SKM-1 (cell line): ENCODE data around the gene HSPA4.
A peak's percentile ranks its signal among the peaks of the same experiment; 100 is the strongest.

ENCODE experiments used
- DNase-seq: peaks from one replicate; lab custom pipeline; 2025; ENCODE audit not compliant: unreplicated experiment; lab: John Stamatoyannopoulos, UW

HSPA4 gene

GRCh38 chr5:133088064-133088463 lies 36.3 kb downstream of the HSPA4 start:
- DNase-seq: no peak

- no peak for DNase-seq
These were observed 39.2 kb downstream of the HSPA4 start for GRCh38 chr5:133091034-133091433.

GRCh38 chr5:133106343-133106742 lies 54.5 kb downstream of the HSPA4 start:
- DNase-seq: no peak

GRCh38 chr5:133106761-133107572 lies 55.2 kb downstream of the HSPA4 start:
- DNase-seq: no peak

GRCh38 chr5:133108481-133108921 lies 56.7 kb downstream of the HSPA4 start:
- peak; percentile 87 for DNase-seq

- no peak for DNase-seq
These were observed 58.1 kb downstream of the HSPA4 start for GRCh38 chr5:133109655-133110483.

GRCh38 chr5:133110709-133111108 lies 58.9 kb downstream of the HSPA4 start:
- DNase-seq: no peak

GRCh38 chr5:133111299-133111698 lies 59.5 kb downstream of the HSPA4 start:
- DNase-seq: peak; percentile 51

- no peak for DNase-seq
These were observed 60.3 kb downstream of the HSPA4 start for GRCh38 chr5:133112026-133112660.

- no peak for DNase-seq
These were observed 61.7 kb downstream of the HSPA4 start for GRCh38 chr5:133113331-133114061.

- no peak for DNase-seq
These were observed 62.5 kb downstream of the HSPA4 start for GRCh38 chr5:133114166-133114932.

- no peak for DNase-seq
These were observed 63.1 kb downstream of the HSPA4 start for GRCh38 chr5:133114933-133115310.

- no peak for DNase-seq
These were observed 64.8 kb downstream of the HSPA4 start for GRCh38 chr5:133116601-133117000.

- no peak for DNase-seq
These were observed 65.5 kb downstream of the HSPA4 start for GRCh38 chr5:133117166-133117911.

- no peak for DNase-seq
These were observed 66.2 kb downstream of the HSPA4 start for GRCh38 chr5:133117912-133118445.

GRCh38 chr5:133118741-133119140 lies 66.9 kb downstream of the HSPA4 start:
- no peak for DNase-seq

GRCh38 chr5:133119233-133119711 lies 67.5 kb downstream of the HSPA4 start:
- no peak for DNase-seq

- DNase-seq: no peak
These were observed 68.4 kb downstream of the HSPA4 start for GRCh38 chr5:133120156-133120750.

GRCh38 chr5:133121080-133121479 lies 69.3 kb downstream of the HSPA4 start:
- DNase-seq: no peak
